Body of pancreas (tissue), 4 donors: ENCODE results near the gene CATSPER1.

Experiments used
- CTCF ChIP-seq, 7 experiments: fragments of 450-650 bp in 4 of 7; fragments of 200-600 bp in 3 of 7; sonication (generic) in 3 of 7; IDR thresholded peaks; one replicate each; pipeline ENCODE4 v1.5.1; 2016 to 2019; ENCODE audit warnings: antibody characterized with exemption in 7 of 7
- POLR2A ChIP-seq, 3 donors: fragments of 450-650 bp; IDR thresholded peaks; one replicate each; pipeline ENCODE4 v1.6.1; 2016; ENCODE audit warnings: antibody characterized with exemption in 3 of 3, mild to moderate bottlenecking in 2 of 3

GRCh38 chr11:66048547-66049323, 22.5 kb upstream of the CATSPER1 start, which contains the start of gene GAL3ST3:
- TF ChIP-seq POLR2A (IDR thresholded peaks at IDR 0.05) (no peak), CTCF (IDR thresholded peaks at IDR 0.05) (no peak)
